Transverse colon (tissue), 3 donors: ENCODE data around the gene DHDDS.
A peak's percentile ranks its signal among the peaks of the same experiment; 100 is the strongest.

Source experiments
- CTCF ChIP-seq, 5 experiments: fragments of 200-600 bp in 3 of 5; fragments of 450-650 bp in 2 of 5; sonication (generic) in 3 of 5; IDR thresholded peaks; 1 replicate in 2 of 5; 2 replicates in 3 of 5; pipeline ENCODE4 v1.5.1; 2016 to 2017; ENCODE audit warnings: antibody characterized with exemption in 5 of 5, inconsistent platforms in 3 of 5, mild to moderate bottlenecking in 2 of 5, moderate library complexity in 1 of 5
- POLR2A ChIP-seq: fragments of 450-650 bp; IDR thresholded peaks from one replicate; pipeline ENCODE4 v1.6.1; 2016; ENCODE audit warnings: antibody characterized with exemption, mild to moderate bottlenecking, moderate library complexity

- no peak for TF ChIP-seq CTCF (IDR thresholded peaks at IDR 0.05)
- peak; percentile 48 for TF ChIP-seq POLR2A
These were observed 40.3 kb downstream of the DHDDS start, which contains the start of gene HMGN2 for GRCh38 chr1:26472320-26472900.
